ENCODE data around the gene CTRB2. TPM values are rescaled to one million over a fixed set of nuclear protein-coding genes. Genes with fewer than 3 reads are reported as not detected.
A peak's percentile ranks its signal among the peaks of the same experiment; 100 is the strongest.

Gene CTRB2
- total and polyA plus RNA-seq, 2 donors from 2014 or later = not detected

- Histone ChIP-seq H3K36me3 (ENCODE audit: control insufficient read depth in 2 of 3, insufficient read depth in 3 of 3, low read length in 3 of 3) (no peaks in the 10 kb centered on the region), H3K9ac (ENCODE audit: low read length in 3 of 3) (no peak overlapping the region), H3K9me3 (ENCODE audit: control insufficient read depth in 2 of 3, insufficient read depth in 1 of 3, low read length in 3 of 3) (no peaks in the 10 kb centered on the region), H3K27me3 (ENCODE audit: control insufficient read depth, insufficient read depth, low read length) (no peaks in the 10 kb centered on the region), H3K4me1 (ENCODE audit: control insufficient read depth in 2 of 3, insufficient read depth in 2 of 3, low read depth in 1 of 3, low read length in 3 of 3) (no peaks in the 10 kb centered on the region), H3K27ac (ENCODE audit: low read depth in 2 of 2, low read length in 2 of 2) (no peak overlapping the region), H3K4me3 (ENCODE audit: low read length in 3 of 3) (no peak overlapping the region)
- intact Hi-C loops (cut with DNase I) = no loop called here
- no peak for TF ChIP-seq CTCF (IDR thresholded peaks at IDR 0.05; ENCODE audit: borderline replicate concordance, extremely low read depth, insufficient read depth)
- DNase-seq (peak in 1 of 5 donors; percentile 26), FAIRE-seq (no peak)
These were observed 2.6 kb downstream of the CTRB2 start for GRCh38 chr16:75204410-75204758.

GRCh38 chr16:75203667-75204409 is 3.1 kb downstream of the CTRB2 start:
- DNase-seq = peak in 1 of 5 donors; percentile 42
- no peaks in the 10 kb centered on the region for H3K9me3 ChIP-seq (ENCODE audit: control insufficient read depth in 2 of 3, insufficient read depth in 1 of 3, low read length in 3 of 3)
- H3K27ac ChIP-seq (ENCODE audit: low read depth in 2 of 2, low read length in 2 of 2) = no peak overlapping the region
- no peak for TF ChIP-seq CTCF (IDR thresholded peaks at IDR 0.05; ENCODE audit: borderline replicate concordance, extremely low read depth, insufficient read depth)
- no peak overlapping the region for H3K9ac ChIP-seq (ENCODE audit: low read length in 3 of 3)
- FAIRE-seq = no peak
- no peaks in the 10 kb centered on the region for H3K4me1 ChIP-seq (ENCODE audit: control insufficient read depth in 2 of 3, insufficient read depth in 2 of 3, low read depth in 1 of 3, low read length in 3 of 3)
- H3K27me3 ChIP-seq (ENCODE audit: control insufficient read depth, insufficient read depth, low read length) = no peaks in the 10 kb centered on the region
- H3K36me3 ChIP-seq (ENCODE audit: control insufficient read depth in 2 of 3, insufficient read depth in 3 of 3, low read length in 3 of 3) = no peaks in the 10 kb centered on the region
- no peak overlapping the region for H3K4me3 ChIP-seq (ENCODE audit: low read length in 3 of 3)
- intact Hi-C loops (cut with DNase I) = no loop called here

- no peak for TF ChIP-seq CTCF (IDR thresholded peaks at IDR 0.05; ENCODE audit: borderline replicate concordance, extremely low read depth, insufficient read depth)
- FAIRE-seq (no peak), DNase-seq (peak in 2 of 5 donors; percentile 20 to 36)
- Histone ChIP-seq H3K27me3 (ENCODE audit: control insufficient read depth, insufficient read depth, low read length) (no peaks in the 10 kb centered on the region), H3K4me3 (ENCODE audit: low read length in 3 of 3) (no peak overlapping the region), H3K4me1 (ENCODE audit: control insufficient read depth in 2 of 3, insufficient read depth in 2 of 3, low read depth in 1 of 3, low read length in 3 of 3) (no peaks in the 10 kb centered on the region), H3K36me3 (ENCODE audit: control insufficient read depth in 2 of 3, insufficient read depth in 3 of 3, low read length in 3 of 3) (no peaks in the 10 kb centered on the region), H3K27ac (ENCODE audit: low read depth in 2 of 2, low read length in 2 of 2) (no peak overlapping the region), H3K9ac (ENCODE audit: low read length in 3 of 3) (no peak overlapping the region), H3K9me3 (ENCODE audit: control insufficient read depth in 2 of 3, insufficient read depth in 1 of 3, low read length in 3 of 3) (no peaks in the 10 kb centered on the region)
- intact Hi-C loops (cut with DNase I) = no loop called here
These were observed 3.9 kb downstream of the CTRB2 start for GRCh38 chr16:75203096-75203495.

All from kidney (tissue), 14 donors.